Fibroblast of upper back skin (primary cell): ENCODE data around the gene RCOR1.

Experiments used
- DNase-seq: peaks from one replicate; pipeline ENCODE4 v3.0.0-alpha.2; 2013

RCOR1 gene

DNA sequence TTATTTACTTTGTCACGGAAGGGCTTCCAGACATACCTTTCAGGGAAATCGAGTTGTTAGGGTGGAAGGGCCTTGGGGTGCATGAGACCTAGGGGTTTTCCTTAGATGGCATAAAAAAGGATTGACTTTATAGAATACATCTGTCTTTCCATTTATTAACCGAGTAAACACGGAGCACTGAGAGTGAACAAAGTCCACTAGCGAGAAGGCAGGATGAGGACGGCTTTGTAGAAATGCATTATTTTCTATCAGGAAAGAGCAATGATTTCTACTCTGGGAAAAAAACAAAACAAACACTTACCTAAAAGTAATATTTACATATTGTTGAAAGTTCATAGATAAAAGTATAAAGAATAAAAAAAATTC, 91.8 kb downstream of the RCOR1 start:
- no peak for DNase-seq

DNA sequence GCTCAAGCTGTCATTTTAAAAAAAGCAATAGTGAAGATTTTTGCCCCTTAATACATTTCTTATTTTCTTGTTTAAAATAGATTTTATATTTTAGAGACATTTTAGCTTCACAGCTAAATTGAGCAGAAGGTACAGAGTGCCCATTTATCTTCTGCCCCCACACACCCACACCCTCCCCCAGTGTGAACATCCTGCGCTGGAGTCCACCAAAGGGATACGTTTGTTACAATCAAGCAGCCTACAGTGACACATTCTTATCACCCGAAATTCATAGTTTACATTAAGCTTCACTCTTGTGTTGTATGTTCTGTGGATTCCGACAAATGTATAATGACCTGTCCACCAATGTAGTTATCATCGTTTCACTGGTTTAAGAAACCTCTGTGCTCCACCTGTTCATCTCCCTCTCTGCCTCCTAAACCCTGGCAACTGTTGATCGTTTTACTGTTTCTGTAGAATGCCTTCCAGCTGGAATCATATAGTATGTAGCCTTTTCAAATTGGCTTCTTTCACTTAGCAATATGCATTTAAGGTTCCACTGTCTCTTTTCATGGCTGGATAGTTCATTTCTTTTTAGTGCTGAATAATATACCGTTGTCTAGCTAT, 93.8 kb downstream of the RCOR1 start:
- DNase-seq = no peak

DNA sequence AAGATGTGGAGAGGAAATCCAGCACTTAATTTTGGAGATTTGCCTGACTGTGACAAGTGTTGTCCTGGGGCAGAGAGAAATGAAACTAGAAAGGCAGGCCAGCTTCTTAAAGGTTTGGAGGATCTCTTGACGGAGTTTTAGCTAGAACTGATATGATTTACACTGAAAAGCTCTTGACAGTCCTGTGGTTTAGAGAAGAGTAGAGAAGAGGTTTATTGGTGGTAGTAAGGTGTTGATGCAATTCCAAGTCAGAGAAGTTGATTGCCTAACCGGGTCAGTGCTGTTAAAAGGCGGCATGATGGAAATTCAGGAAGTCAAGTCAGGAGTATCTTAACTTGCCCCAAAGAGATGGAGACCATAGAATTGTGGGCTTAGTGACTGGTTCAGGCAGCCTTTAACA, 95.8 kb downstream of the RCOR1 start:
- DNase-seq = no peak

DNA sequence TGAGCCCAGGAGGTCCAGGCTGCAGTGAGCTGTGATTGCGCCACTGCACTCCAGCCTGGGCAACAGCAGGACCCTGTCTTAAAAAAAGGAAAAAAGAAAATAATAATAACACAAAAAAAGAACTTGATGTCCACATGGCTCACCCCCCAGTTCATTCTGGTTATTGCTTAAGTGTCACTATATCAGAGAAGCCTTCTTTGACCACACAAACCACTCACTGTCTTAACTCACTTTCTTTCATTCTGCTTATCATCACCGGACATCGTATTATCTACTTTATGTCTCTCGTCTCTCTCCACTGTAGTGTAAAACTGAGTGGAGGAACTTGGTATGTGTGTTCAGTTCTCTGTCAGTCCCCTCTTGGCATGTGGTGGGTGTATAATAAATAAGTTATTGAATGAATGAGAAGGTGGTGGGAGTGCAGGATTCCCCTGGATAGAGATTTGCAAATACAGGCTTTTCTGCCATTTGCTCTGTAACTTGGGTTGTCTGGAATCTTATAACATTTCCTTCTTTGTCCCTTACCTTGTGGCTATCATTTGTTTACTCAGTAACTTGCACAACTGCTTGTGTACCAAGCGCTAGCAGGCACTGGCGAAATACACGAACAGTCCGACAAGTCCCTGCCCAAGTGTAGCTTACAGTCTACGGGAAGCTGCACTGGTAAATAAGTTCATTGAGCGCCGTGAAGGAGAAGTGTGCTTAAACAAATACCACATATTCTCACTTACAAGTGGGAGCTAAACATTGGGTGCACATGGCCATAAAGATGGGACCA, 98.2 kb downstream of the RCOR1 start:
- no peak for DNase-seq

DNA sequence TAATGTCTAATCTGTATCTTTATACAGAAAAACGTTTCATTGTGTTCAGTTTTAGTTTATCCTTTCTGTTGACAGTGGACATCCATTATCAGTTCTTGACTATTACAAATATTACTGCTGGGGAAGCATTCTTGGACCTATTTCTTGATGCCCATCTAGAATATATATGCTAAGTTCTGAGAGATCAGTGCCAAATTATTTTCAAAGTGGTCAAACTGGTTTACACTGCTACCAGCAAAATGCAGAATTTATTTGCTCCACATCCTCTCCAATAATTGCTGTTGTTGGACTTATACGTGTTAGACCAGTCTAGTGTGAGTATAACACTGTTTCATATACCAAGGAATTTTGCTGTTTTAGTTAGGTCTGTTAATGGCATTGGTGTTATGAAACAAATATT, 99.3 kb downstream of the RCOR1 start:
- no peak for DNase-seq

DNA sequence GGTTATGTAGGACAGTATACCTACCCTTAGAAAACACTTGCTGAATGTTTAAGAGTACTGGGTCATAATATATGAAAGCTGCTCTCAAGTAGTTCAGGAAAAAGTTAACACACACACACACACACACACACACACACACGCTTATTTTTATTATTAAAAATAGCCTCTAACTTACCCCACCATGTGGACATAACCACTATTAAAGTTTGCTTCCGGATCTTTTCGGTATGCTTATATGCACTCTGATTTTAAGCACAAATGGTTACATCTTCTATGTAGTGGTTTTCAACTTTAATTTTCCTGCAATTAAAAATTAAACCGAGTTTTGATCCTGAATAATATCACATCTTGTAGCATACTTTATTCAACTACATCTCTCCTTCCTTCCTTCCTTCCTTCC, 99.9 kb downstream of the RCOR1 start:
- DNase-seq = no peak

DNA sequence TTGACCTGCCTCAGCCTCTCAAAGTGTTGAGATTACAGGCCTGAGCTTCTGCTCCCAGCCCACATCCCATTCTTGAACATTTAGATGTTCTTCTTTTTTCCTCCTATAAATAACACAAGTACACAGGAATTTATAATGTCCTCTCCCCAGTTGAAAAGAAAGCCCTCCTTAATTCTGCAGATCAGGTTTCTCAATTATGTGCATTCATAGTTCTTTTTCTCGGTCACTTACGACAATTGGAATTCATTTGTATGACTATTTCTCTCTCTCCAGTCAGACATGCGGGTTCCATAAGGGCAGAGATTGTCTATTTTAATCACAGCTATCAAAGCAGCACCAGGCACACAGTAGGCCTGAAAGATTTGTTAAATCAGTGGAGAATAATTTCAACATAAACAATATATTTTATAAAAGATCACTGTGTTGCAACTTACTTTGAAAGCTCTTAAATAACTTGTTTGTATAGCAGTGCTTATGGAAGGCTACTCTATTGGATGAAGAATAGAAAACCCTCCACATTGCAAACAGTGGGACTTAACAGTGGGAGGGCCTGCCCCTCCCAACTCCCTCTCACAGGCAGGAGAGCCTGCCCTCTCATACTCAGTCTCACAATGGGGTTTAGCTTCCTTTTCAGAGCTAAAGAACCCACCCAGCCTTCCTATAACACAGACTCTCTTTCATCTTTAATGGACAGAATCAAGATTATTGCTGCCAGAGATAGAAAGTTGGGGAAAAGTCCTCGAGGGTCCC, 100.7 kb downstream of the RCOR1 start:
- DNase-seq = no peak

DNA sequence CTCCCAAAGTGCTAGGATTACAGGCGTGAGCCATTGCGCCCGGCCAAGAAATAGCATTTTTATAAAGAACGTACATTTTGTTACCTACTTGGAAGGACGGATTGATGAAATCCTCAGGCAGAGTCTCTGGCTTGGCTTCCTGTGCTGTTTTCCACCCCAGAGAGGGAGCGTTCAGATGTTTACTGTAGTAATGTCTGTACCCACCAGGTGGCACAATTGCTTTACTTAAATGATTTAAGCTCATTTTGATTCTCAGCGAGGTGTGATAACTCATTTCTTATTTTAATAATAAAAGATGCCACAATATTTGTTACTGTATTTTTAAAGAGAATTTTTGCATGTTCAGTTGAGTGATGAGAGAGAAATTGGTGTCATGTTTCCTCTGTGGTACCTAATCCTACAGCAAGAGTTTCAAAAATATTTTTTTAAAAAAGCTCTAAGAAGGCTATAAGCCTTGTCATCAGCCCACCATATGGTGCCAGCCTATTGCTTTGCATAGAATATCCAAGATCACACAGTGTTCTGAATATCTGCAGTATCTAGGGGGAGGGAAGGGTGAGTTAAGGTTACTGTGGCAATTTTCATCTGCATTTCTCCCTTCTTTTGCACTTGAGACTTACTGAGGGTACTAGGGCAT, 102.2 kb downstream of the RCOR1 start:
- peak; percentile 70 for DNase-seq

DNA sequence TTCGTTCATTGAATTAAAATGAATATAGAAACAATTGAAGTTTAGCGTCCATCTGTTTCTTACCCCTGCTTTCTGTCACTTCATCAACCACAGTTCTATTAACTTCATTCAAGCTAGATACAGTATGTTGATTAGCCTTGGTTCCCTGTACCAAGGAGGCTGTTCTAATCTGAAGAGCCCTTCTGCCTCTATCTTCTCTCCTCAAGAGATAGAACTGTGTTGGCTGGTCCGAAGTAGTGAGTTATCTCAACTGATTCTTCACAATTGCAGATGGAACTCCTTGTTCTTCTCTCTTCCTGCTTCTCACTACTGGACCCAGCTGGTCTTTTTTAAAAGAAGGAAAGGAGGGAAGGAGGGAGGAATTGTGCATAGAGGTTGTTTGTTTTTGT, 102.7 kb downstream of the RCOR1 start:
- DNase-seq = no peak

DNA sequence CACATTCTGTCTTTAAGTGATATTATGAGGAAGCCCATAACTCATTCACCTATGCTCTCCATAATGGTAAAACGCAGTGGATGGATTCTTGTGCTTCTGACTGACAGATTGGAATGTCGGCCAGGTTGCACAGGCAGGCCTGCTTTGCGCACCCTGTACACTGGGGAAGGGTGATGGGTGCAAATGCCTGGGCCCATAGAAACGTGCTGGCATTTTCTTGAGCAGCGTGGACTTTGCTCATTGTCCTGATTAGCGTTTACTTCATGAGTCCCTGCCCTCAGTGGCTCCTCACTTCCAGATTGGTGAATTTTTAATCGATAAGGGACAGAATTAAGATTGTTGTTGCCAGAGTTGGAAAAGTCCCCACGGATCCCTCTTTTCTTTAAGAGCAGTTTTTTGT, 103.9 kb downstream of the RCOR1 start:
- no peak for DNase-seq

DNA sequence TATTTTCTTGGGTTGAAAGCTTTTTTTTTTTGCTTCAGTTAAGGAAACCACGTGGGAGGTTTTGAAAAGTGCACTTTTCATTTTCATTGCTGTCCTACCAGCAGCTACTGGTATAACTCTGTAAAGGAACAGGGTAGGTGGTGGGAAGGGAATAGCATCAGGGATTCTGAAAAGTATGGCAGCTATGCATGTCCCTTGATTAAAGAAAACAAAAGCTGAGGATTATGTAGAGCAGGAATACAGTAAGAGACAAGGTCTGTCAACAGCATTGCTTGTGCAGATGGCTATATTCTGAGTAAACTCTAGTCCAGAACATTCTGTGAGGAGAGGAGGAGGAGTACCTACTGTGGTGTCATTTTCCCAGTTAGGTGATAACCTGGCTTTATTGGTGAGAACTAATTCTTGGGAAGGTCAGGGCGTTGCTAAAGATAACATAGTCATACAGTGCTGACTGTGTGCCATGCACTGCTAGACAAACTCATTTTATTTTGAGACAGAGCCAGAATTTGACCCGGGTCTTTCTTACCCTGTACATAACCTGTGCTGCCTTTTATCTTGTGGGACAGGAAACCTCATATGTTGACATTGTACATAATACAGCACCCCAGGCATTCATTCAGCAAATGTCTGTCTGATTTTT, 104.5 kb downstream of the RCOR1 start:
- no peak for DNase-seq

DNA sequence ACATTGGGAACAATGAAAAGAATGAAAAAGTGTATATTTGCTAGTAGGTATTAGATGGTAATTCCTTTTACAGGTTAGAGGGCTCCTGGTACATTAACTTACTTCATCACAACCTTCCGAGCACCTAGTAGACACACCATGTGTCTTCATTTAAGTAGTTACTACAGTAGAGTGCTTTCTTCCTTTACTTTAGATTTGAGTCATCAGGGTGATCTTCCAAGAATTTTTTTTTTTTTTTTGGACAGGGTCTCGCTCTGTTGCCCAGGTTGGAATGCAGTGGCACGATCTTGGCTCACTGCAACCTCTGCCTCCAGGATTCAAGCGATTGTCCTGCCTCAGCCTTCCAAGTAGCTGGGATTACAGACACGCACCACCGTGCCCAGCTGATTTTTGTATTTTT, 105.1 kb downstream of the RCOR1 start:
- DNase-seq = no peak

DNA sequence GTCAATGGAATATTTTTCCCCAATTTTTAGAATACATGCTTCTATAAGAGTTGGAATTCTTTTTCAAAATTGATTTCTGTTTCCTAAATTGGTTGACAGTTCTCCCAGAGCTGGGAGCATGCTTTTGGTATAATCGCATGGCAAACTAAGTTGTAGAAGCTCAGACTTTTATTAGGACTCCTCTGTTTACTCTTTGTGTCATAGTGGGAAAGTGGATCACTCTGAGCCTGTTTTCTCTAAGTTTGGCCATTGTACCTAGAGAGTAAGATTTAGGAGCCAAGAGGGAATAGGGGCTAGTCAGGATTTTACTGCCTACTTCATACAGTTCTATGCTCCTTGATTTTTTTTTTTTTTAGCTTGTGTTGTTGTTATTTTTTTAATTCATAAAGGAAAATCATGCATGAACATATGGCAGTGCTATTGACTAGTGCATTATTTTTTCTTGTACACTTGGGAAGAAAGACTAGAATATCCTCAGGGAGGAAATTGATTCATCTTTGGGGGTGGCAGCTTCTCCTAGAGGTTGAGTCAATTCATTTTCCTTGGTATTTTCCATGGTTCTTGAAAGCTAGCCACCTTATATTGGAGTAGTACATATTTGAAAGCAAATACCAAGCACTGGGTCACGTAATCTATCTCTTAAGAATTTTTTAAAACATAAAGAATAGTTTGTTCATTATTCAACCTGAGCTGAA, 107.1 kb downstream of the RCOR1 start:
- DNase-seq = peak; percentile 39

DNA sequence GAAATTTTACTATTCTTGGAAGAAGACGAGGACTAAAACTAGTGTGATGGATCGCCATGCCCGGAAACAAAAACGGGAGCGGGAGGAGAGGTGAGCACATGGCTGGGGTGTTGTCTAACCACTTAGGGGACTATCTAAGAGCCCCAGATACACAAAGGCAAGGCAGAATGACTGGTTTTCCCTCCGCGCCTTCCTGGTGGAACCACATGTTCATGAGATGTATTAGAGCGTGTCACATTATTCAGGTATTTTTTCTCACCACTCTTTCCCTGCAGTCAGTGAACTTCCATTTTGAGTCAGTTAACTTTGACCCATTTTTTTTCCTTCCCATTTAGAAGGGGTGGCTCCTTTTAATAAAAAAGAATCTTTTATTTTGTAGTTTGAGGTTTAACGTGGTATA, 116.0 kb downstream of the RCOR1 start:
- no peak for DNase-seq

DNA sequence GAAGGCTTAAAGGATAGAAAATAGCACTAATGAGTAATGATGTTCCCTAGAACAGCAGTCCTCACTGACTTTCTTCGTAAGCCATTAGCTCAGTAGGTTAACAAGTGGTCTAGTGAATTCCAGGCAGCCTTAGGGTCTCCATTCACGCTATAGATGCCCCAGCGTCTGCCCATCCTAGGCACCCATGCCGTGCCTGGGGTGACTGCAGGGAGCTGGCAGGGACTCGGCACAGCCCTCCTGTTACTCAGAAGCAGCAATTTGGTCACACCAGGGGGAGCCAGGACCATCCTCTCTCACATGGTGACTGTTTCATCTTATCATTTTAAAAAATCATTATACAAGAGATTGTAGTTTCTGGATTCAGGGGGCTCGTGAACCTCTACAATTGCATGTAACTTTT, 118.8 kb downstream of the RCOR1 start:
- no peak for DNase-seq

DNA sequence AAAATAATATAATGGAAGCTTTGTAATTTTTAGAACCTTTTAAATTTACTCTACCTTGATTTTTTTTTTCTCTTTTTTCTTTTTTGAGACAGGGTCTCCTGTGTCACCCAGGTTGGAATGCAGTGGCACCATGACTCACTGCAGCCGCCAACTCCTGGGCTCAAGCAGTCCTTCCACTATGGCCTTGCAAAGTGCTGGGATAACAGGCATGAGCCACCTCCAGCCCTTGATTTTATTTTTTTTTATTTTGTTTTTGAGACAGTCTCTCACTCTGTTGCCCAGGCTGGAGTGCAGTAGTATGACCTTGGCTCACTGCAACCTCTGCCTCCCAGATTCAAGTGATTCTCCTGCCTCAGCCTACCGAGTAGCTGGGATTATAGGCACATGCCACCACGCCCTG, 119.5 kb downstream of the RCOR1 start:
- DNase-seq = no peak

DNA sequence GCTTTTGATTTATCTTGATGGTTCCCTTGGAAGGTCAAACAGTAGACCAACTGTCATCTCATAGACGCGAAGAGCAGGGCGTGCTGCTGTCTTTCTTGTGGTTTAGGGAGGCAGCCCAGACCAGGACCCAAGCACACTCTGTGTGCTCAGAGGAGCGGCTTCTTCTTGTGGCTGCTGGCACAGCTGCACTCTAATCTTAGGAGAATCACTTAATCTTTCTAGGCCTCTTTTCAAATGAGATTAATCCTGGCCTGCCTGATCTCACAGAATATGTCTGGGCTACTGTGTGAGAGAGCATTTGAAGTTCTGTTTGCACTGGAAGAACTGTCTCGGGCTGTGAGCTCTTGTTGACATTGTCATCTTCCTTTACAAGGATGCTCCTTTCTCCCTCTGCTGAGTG, 124.8 kb downstream of the RCOR1 start:
- peak; percentile 16 for DNase-seq

DNA sequence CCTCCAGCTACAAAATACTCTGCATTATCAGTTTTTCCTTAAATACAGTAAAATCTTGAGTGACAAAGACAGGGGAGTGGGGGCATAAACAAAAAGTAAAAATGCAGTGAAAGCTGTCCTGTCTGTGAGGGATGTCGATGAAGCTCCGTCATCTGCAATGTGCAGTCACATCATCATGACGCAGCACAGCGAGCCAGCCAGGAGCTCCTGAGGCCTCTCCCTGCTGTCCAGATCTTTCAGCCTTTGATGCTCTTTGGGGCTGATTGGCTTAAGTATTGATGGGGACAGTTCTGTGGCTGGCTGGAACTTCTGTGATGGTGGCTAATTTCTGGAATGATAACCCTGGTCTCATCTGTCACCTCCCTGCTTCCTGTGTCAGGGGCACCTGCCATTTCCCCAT, 130.2 kb downstream of the RCOR1 start:
- DNase-seq = no peak

DNA sequence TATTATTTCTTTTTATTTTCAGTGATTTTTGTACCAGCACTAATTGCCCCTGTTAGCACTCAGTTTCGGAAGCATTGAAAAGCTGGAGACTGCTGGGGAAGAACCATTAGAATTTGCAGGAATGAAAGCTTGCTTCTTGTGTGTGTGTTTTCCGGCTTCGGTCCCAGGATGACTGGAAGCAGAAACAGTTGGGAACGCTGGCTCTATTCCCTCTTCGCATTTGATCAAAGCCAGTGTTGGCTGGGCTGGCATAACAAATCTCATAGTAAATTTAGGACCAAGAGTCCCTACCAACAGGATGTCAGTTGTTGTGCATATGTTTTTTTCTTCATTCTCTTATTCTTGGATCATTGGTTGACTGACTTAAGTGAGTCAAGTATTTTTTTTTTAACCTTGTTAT, 131.2 kb downstream of the RCOR1 start:
- no peak for DNase-seq

DNA sequence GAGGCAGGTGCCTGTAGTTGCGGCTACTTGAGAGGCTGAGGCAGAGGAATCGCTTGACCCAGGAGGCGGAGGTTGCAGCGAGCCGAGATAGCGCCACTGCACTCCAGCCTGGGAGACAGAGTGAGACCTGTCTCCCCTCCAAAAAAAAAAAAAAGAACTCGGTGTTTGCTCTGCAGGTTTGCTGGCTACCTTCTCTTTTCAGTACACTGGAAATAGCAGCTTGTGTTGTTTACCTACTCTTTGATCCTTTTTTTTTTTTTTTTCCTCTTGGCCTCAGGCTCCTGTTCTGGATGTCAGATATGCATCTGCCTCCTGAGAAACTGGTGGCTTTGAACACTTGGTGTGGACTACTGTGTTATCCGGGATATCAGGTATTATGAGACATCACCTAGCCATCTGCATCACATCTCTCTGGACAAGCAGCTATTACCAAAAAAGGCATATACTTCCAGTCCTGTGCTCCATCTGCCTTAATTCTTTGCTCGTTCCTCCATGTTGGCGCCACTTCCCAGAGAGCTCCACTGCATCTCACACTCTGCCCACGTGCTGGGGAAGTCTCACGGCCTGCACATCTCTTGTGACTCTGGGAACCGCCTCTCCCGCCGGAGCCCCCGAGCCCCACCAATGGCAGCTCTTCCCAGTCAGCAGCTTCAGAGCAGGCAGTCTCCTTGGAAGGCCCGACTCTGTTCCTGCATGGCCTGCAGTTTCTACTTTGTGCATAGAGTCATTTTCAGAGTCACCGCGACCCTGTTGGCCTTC, 133.9 kb downstream of the RCOR1 start:
- DNase-seq = no peak

DNA sequence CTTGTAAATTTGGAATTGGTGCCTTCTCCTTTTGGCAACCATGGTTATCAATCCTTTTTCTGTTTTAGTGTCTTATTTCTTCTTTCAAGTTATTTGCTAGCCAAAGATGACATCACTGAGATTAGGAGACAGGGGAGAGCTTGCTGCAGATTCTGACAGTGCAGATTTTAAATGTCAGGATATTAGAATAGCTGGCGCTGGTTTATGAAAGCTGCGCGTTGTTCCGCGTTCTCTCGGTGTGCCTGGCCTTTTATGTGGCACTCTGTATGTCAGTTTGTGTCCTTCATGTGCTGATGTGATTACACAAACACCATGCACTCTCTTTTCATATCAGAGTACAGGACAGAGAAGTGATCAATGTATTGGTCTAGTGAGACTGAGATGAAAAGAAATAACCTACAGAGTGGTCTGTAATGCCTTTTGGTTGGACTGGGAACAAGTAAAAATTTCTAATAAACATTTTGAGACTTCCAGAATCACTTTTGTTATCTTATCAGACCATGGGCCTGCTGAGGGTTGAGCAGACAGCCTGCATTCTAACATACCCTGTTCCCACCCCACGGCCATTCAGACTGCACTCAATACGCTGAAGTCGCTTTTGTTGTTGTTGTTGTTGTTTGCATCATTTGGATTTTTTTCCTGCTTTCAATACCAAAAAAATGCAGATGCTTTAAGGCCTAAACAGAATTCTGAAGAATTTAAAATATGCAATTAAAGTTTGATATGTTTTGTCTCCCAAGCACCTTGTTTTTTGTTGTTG, 135.1 kb downstream of the RCOR1 start:
- no peak for DNase-seq
